Stimulated activated CD8-positive, alpha-beta memory T cell treated with anti-CD3 and anti-CD28 coated beads, Interleukin-7, amount 100 ng/mL, for 4 hours (primary cell): ENCODE results near the gene OFD1.

Experiments
- DNase-seq, 2 donors: peaks; one replicate each; pipeline ENCODE4 v3.0.0-alpha.2; 2020; ENCODE audit warnings: low read depth in 2 of 2

Gene OFD1

DNA sequence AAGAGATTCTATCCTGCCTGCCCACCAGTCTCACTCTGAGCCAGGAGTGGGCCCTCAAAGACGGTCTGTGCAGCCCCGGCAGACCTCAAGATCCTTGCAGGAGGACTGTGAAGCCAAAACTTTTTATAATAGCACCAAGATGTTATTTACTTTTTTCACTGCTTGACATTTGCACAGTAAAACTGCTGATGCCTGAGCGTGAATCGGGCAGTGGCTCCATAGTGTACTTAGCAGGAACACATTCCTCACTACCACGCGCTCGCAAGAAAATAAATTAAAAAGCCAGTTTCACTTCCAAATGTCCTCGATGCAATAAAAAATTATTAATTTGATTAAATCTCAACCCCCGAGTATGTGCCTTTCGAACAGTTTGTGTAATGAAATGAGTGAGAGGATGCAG, 59.9 kb downstream of the OFD1 start:
- no peak for DNase-seq

DNA sequence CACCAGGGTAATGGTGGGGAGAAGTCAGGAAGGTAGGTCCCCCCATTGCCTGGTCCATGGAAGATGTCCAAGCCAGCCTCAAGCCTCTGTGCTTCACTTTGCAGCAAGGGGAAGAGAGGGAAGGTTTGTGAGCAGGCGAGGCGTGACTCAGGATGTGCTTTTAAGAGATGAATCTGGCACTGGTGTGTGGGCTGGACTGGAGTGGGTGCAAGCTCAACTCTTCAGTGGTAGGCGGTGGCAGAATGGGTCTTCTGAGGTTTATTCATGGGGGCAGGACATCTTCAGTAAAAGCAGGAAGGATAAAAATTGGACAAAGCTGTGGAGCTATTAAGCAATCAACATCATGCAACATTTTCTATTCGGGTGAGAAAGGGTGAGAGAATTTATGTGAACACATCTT, 63.0 kb downstream of the OFD1 start:
- DNase-seq = no peak

GRCh38 chrX:13798184-13798583, 63.6 kb downstream of the OFD1 start:
- DNase-seq = no peak

- no peak for DNase-seq
Measured at GRCh38 chrX:13803116-13803515, 68.6 kb downstream of the OFD1 start.

- no peak for DNase-seq
Measured at GRCh38 chrX:13805241-13805640, 70.7 kb downstream of the OFD1 start.

DNA sequence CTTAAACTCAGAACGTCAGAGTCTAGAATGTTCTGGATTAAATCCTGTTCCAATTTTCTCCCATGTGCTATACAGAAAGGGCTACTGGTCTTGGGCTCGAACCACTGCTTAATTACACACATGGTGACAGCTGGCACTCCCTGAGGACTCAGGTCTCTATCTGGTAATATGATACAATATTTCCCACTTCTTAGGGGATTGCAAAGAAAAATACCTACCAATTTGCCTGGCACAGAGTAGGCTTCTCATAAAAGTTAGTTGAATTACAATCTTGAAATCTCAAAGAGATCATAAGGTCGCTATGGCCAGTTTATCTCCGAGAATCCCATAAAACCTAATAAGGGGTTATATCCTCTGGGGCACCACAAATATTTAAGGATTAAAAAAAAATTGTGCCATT, 73.7 kb downstream of the OFD1 start:
- no peak for DNase-seq

DNA sequence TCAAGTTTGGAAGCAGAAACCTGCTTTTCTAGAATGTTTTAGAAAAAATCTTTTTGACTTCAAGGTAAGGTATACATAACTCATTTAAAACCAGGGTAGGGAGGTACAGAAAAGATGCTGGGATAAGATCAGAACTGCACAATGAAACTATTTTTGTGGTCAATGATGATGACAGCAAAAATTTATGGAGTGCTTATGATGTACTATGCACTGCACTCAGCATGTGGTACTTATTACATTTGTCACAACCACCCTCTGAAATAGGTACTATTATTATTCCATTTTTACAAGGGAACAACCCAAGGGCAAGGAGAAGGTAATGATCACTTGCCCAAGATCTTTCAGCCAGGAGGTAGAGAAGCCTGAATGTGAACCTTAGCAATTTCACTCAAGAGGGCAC, 74.3 kb downstream of the OFD1 start:
- DNase-seq = no peak

GRCh38 chrX:13815664-13816063, 81.1 kb downstream of the OFD1 start:
- DNase-seq = no peak

- DNase-seq = no peak
Measured at GRCh38 chrX:13816176-13816575, 81.6 kb downstream of the OFD1 start.

- no peak for DNase-seq
Measured at GRCh38 chrX:13816643-13817627, 82.4 kb downstream of the OFD1 start, which contains the start of gene GPM6B. Gene GPM6B, minus strand, starts transcription at chrX:13817093. Its CDS starts 189 bp downstream, at chrX:13816904.
